Parathyroid adenoma (tissue), 2 donors: ENCODE measurements around the gene PARP1.

Experiments
- H2AFZ ChIP-seq: fragments of 300-600 bp; sonication (generic); one replicate; pipeline ENCODE4 v1.7.0; 2017; ENCODE audit warnings: antibody characterized with exemption, mild to moderate bottlenecking
- H3K27ac ChIP-seq: fragments of 300-600 bp; sonication (generic); one replicate; pipeline ENCODE4 v1.7.0; 2017
- H3K27me3 ChIP-seq: fragments of 300-600 bp; sonication (generic); one replicate; pipeline ENCODE4 v1.7.0; 2017; ENCODE audit warnings: low read length; ENCODE audit not compliant: control insufficient read depth, insufficient read depth
- H3K36me3 ChIP-seq: fragments of 300-600 bp; sonication (generic); one replicate; pipeline ENCODE4 v1.7.0; 2017; ENCODE audit warnings: low read length; ENCODE audit not compliant: control insufficient read depth, insufficient read depth
- H3K4me1 ChIP-seq: fragments of 300-600 bp; sonication (generic); one replicate; pipeline ENCODE4 v1.7.0; 2017; ENCODE audit warnings: control low read depth
- H3K4me2 ChIP-seq: fragments of 300-600 bp; sonication (generic); one replicate; pipeline ENCODE4 v1.7.0; 2017; ENCODE audit warnings: low read length
- H3K4me3 ChIP-seq: fragments of 300-600 bp; sonication (generic); one replicate; pipeline ENCODE4 v1.7.0; 2017; ENCODE audit warnings: low read depth, low read length
- H3K79me2 ChIP-seq: fragments of 300-600 bp; sonication (generic); one replicate; pipeline ENCODE4 v1.7.0; 2017; ENCODE audit warnings: control low read depth
- H3K9ac ChIP-seq: fragments of 300-600 bp; sonication (generic); one replicate; pipeline ENCODE4 v1.7.0; 2017; ENCODE audit warnings: mild to moderate bottlenecking
- H3K9me3 ChIP-seq: fragments of 300-600 bp; sonication (generic); one replicate; pipeline ENCODE4 v1.7.0; 2017; ENCODE audit warnings: low read length; ENCODE audit not compliant: control insufficient read depth
- CTCF ChIP-seq: fragments of 300-600 bp; sonication (generic); IDR thresholded peaks from one replicate; pipeline ENCODE4 v1.7.0; 2017; ENCODE audit warnings: antibody characterized with exemption, mild to moderate bottlenecking
- donor health status: primary hyperparathyroidism.

The PARP1 gene

GRCh38 chr1:226406401-226406881, 1.5 kb downstream of the PARP1 start:
- H3K79me2 ChIP-seq = peaks cover 42% of the 10 kb centered on the region
- H3K9ac ChIP-seq = no peak overlapping the region
- no peak overlapping the region for H2AFZ ChIP-seq
- peak overlapping the region; percentile 84 for H3K4me2 ChIP-seq
- H3K27ac ChIP-seq = peak overlapping the region; percentile 80
- H3K36me3 ChIP-seq = no peaks in the 10 kb centered on the region
- H3K4me3 ChIP-seq = peak overlapping the region; percentile 78
- peaks cover 12% of the 10 kb centered on the region for H3K4me1 ChIP-seq
- TF ChIP-seq CTCF = no peak
- no peaks in the 10 kb centered on the region for H3K9me3 ChIP-seq
- no peaks in the 10 kb centered on the region for H3K27me3 ChIP-seq

GRCh38 chr1:226405411-226405988, 2.4 kb downstream of the PARP1 start:
- Histone ChIP-seq H3K4me1 (peaks cover 10% of the 10 kb centered on the region), H3K4me2 (peak overlapping the region; percentile 84), H3K9me3 (no peaks in the 10 kb centered on the region), H2AFZ (no peak overlapping the region), H3K36me3 (no peaks in the 10 kb centered on the region), H3K9ac (no peak overlapping the region), H3K4me3 (no peak overlapping the region), H3K79me2 (peaks cover 49% of the 10 kb centered on the region), H3K27ac (no peak overlapping the region), H3K27me3 (no peaks in the 10 kb centered on the region)
- no peak for TF ChIP-seq CTCF

- no peak for TF ChIP-seq CTCF
- Histone ChIP-seq H3K27ac (no peak overlapping the region), H3K4me2 (no peak overlapping the region), H3K4me1 (peaks cover 10% of the 10 kb centered on the region), H3K36me3 (no peaks in the 10 kb centered on the region), H3K4me3 (no peak overlapping the region), H3K79me2 (peaks cover 49% of the 10 kb centered on the region), H2AFZ (no peak overlapping the region), H3K9me3 (no peaks in the 10 kb centered on the region), H3K9ac (no peak overlapping the region), H3K27me3 (no peaks in the 10 kb centered on the region)
Measured at GRCh38 chr1:226404904-226405222, 3.0 kb downstream of the PARP1 start.

GRCh38 chr1:226404063-226404903, 3.6 kb downstream of the PARP1 start:
- peaks cover 10% of the 10 kb centered on the region for H3K4me1 ChIP-seq
- H3K27ac ChIP-seq = no peak overlapping the region
- no peak for TF ChIP-seq CTCF
- no peak overlapping the region for H3K9ac ChIP-seq
- no peaks in the 10 kb centered on the region for H3K27me3 ChIP-seq
- H3K4me2 ChIP-seq = no peak overlapping the region
- H3K79me2 ChIP-seq = peaks cover 53% of the 10 kb centered on the region
- no peak overlapping the region for H3K4me3 ChIP-seq
- H2AFZ ChIP-seq = no peak overlapping the region
- no peaks in the 10 kb centered on the region for H3K9me3 ChIP-seq
- H3K36me3 ChIP-seq = no peaks in the 10 kb centered on the region
